Measurements from ENCODE around the gene THAP4. TPM values are rescaled to one million over a fixed set of nuclear protein-coding genes. Genes with fewer than 3 reads are reported as not detected.

The THAP4 gene
- total RNA-seq, 1 donor from 2014 or later: 59.1 TPM

DNA sequence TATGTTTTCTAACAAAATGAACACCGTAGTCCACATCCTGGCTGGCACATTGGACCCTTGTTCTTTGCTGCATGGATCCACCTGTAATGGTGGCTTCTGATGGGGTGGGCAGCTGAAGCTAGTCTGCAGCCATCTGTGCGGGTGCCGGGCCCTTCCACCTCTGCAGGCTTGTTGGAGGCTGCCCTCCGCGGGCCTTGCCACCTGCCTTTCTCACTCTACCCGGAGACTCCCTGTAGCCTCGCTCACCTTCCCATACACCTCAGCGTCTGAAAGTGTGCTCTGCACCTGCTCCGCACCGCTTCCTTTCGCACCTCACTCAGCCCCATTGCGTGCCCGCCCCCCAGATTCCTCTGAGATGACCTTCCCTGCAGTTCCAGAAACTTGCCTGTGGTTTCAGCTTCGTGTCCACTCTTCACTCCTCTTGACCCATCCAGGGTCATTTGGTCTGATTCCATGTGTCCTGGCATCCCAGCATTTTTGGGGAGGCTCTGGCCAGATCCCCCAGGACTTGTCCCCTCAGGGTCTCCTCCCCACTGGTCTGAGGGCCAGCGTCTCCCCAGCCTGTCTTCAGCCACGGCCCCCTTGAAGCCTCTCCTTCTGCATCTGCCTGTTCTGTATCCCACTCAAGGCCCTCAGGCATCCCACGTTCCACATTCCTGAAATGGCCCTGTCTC lies 18.7 kb upstream of the THAP4 start:
- peaks cover 6% of the 10 kb centered on the region for H3K36me3 Mint-ChIP-seq (ENCODE audit: low read depth)
- H3K4me1 Mint-ChIP-seq: no peaks in the 10 kb centered on the region
- no peak overlapping the region for H3K27ac Mint-ChIP-seq (ENCODE audit: unreplicated experiment)
- no peak for DNase-seq (ENCODE audit: low read depth, low spot score)
- TF ChIP-seq, protein P1, sequence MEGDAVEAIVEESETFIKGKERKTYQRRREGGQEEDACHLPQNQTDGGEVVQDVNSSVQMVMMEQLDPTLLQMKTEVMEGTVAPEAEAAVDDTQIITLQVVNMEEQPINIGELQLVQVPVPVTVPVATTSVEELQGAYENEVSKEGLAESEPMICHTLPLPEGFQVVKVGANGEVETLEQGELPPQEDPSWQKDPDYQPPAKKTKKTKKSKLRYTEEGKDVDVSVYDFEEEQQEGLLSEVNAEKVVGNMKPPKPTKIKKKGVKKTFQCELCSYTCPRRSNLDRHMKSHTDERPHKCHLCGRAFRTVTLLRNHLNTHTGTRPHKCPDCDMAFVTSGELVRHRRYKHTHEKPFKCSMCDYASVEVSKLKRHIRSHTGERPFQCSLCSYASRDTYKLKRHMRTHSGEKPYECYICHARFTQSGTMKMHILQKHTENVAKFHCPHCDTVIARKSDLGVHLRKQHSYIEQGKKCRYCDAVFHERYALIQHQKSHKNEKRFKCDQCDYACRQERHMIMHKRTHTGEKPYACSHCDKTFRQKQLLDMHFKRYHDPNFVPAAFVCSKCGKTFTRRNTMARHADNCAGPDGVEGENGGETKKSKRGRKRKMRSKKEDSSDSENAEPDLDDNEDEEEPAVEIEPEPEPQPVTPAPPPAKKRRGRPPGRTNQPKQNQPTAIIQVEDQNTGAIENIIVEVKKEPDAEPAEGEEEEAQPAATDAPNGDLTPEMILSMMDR (conservative IDR thresholded peaks at IDR 0.05): no peak
- H3K27me3 Mint-ChIP-seq (ENCODE audit: low read depth): no peaks in the 10 kb centered on the region
- no peaks in the 10 kb centered on the region for H3K9me3 Mint-ChIP-seq
- H3K4me3 Mint-ChIP-seq: no peak overlapping the region

DNA sequence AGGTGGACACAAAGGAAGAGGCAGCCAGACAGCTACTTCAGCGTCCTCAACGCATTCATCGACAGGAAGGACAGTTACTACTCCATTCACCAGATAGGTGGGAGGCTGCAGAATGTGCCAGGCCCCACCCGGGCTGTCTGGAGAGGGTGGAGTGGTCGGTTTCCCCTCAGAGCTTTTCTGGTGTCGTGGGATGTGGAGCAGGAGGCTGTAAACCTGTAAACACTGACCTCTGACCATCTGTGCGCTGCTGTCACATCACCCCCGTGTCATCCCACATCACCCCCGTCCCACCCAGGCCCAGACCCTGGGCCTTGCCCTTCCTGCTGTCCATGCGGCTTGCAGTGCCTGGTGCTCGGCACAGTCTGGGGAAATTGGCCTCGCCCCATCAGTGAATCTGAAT lies 17.6 kb upstream of the THAP4 start:
- Mint-ChIP-seq H3K27ac (ENCODE audit: unreplicated experiment) (peak overlapping the region; percentile 43), H3K27me3 (ENCODE audit: low read depth) (no peaks in the 10 kb centered on the region), H3K4me3 (no peak overlapping the region), H3K36me3 (ENCODE audit: low read depth) (peaks cover 6% of the 10 kb centered on the region), H3K4me1 (no peaks in the 10 kb centered on the region), H3K9me3 (no peaks in the 10 kb centered on the region)
- TF ChIP-seq, protein P1 (conservative IDR thresholded peaks at IDR 0.05): no peak
- DNase-seq (ENCODE audit: low read depth, low spot score): no peak

DNA sequence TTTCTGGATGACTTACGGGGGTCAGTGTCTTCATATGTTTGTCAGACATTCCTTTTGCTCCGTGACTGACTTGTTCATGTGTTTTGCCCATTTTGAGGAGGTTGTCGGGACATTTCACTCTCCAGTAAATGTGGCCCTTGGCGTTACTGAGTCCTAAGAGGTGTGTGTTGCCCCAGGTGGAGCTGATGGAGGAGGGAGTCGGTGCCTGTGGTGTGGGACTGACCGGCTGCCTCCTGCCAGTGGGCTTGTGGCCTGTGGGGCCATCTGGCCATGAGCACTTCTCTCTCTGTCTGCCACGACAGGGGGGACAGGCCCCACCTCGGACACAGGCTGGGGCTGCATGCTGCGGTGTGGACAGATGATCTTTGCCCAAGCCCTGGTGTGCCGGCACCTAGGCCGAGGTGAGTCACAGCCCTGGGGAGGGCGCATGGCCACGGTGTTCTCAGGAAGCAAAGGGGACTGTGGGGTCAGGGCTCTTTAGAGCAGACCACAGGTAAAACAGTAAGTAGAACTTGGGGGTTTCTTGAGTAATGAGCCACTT lies 16.3 kb upstream of the THAP4 start:
- peaks cover 6% of the 10 kb centered on the region for H3K36me3 Mint-ChIP-seq (ENCODE audit: low read depth)
- no peaks in the 10 kb centered on the region for H3K4me1 Mint-ChIP-seq
- H3K9me3 Mint-ChIP-seq: no peaks in the 10 kb centered on the region
- H3K27me3 Mint-ChIP-seq (ENCODE audit: low read depth): no peaks in the 10 kb centered on the region
- TF ChIP-seq, protein P1 (conservative IDR thresholded peaks at IDR 0.05): no peak
- H3K4me3 Mint-ChIP-seq: no peak overlapping the region
- no peak overlapping the region for H3K27ac Mint-ChIP-seq (ENCODE audit: unreplicated experiment)
- no peak for DNase-seq (ENCODE audit: low read depth, low spot score)

DNA sequence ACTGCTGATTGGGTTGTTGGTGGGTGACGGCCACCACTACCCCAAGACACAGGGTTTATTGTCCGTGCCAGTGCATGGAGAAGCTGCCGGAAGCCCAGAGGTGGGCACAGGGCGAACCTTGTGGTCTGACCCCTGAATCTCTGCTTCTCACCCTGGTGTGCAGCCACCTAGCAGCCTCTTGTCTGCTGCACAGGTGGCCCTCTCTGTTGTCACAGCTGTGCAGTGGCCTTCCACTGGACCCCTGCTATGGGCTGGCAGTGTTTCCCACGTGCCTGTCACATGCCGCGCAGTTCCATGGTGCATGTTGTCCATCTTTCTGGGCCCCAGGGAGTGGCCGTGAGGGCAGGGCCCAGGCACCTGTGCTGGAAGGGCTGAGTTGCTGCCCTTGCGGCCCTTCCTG lies 15.8 kb upstream of the THAP4 start:
- no peak for DNase-seq (ENCODE audit: low read depth, low spot score)
- Mint-ChIP-seq H3K27me3 (ENCODE audit: low read depth) (no peaks in the 10 kb centered on the region), H3K4me3 (no peak overlapping the region), H3K36me3 (ENCODE audit: low read depth) (peaks cover 6% of the 10 kb centered on the region), H3K9me3 (no peaks in the 10 kb centered on the region), H3K27ac (ENCODE audit: unreplicated experiment) (no peak overlapping the region), H3K4me1 (no peaks in the 10 kb centered on the region)
- TF ChIP-seq, protein P1 (conservative IDR thresholded peaks at IDR 0.05): no peak

DNA sequence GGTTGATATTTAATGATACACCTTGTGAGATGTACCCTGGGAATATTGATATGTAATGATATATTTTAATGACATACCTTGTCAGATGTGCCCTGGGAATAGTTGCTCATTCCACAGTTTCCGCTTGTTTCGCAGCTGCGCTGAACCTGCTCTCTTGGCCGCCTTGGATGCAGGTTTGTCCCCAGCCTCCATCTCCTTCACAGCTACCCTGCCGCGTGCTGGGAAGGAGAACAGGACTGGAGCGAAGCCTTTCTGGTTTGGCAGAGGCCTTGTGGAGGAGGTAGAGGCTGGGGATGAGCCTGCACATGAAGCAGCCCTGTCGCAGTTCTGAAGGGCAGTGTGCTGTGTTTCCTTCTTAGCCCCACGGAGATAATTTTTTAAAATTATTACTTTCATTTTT lies 15.2 kb upstream of the THAP4 start:
- TF ChIP-seq, protein P1 (conservative IDR thresholded peaks at IDR 0.05): no peak
- no peak overlapping the region for H3K27ac Mint-ChIP-seq (ENCODE audit: unreplicated experiment)
- H3K9me3 Mint-ChIP-seq: no peaks in the 10 kb centered on the region

More for the DNA sequence above, 15.2 kb upstream of the THAP4 start:
- Mint-ChIP-seq H3K27me3 (ENCODE audit: low read depth) (no peaks in the 10 kb centered on the region), H3K4me3 (no peak overlapping the region), H3K36me3 (ENCODE audit: low read depth) (peaks cover 6% of the 10 kb centered on the region), H3K4me1 (no peaks in the 10 kb centered on the region)
- DNase-seq (ENCODE audit: low read depth, low spot score): no peak
